ENCODE results near the gene IGSF3.
"Not testable (repeated sequence)": the region's sequence is repeated elsewhere in the genome, so short reads cannot be mapped to it uniquely, and the experiment has no call there.

Gene IGSF3

GRCh38 chr1:116663821-116664220, 3.7 kb downstream of the IGSF3 start:
- ATAC-seq (replicated peaks) (no peak), DNase-seq (no peak)
- Mint-ChIP-seq H3K36me3 (peaks cover 32 to 33% of the 10 kb centered on the region in 2 donors), H3K4me1 (peaks cover 22 to 39% of the 10 kb centered on the region in 2 donors), H3K9me3 (no peaks in the 10 kb centered on the region), H3K27me3 (peaks cover 34 to 43% of the 10 kb centered on the region in 2 donors), H3K4me3 (peak overlapping the region; percentile 39 to 53), H3K27ac (no peak overlapping the region)

GRCh38 chr1:116661633-116662032, 5.9 kb downstream of the IGSF3 start:
- Mint-ChIP-seq H3K4me1 (peaks cover 21 to 37% of the 10 kb centered on the region in 2 donors), H3K36me3 (peaks cover 43 to 45% of the 10 kb centered on the region in 2 donors), H3K4me3 (no peak overlapping the region), H3K9me3 (no peaks in the 10 kb centered on the region), H3K27ac (no peak overlapping the region), H3K27me3 (peaks cover 31 to 34% of the 10 kb centered on the region in 2 donors)
- no peak for ATAC-seq (replicated peaks)
- DNase-seq, result no peak

- ATAC-seq (replicated peaks); H3K27ac Mint-ChIP-seq; H3K4me3 Mint-ChIP-seq; H3K9me3 Mint-ChIP-seq; H3K4me1 Mint-ChIP-seq; DNase-seq: not testable (repeated sequence)
- peaks cover 23 to 27% of the 10 kb centered on the region in 2 donors for H3K36me3 Mint-ChIP-seq
- peaks cover 11 to 14% of the 10 kb centered on the region in 2 donors for H3K27me3 Mint-ChIP-seq
These were observed 8.9 kb downstream of the IGSF3 start for GRCh38 chr1:116658645-116659044.

- peaks cover 20 to 26% of the 10 kb centered on the region in 2 donors for H3K36me3 Mint-ChIP-seq
These were observed 9.7 kb downstream of the IGSF3 start for GRCh38 chr1:116657836-116658235.

GRCh38 chr1:116654351-116654750, 13.2 kb downstream of the IGSF3 start:
- Mint-ChIP-seq H3K4me1 (no peaks in the 10 kb centered on the region), H3K27ac (no peak overlapping the region), H3K9me3 (no peaks in the 10 kb centered on the region), H3K36me3 (peaks cover 25 to 28% of the 10 kb centered on the region in 2 donors), H3K4me3 (no peak overlapping the region), H3K27me3 (peaks cover 7 to 17% of the 10 kb centered on the region in 2 donors)
- DNase-seq, result no peak
- ATAC-seq (replicated peaks), result no peak

More at GRCh38 chr1:116657836-116658235, 9.7 kb downstream of the IGSF3 start:
- peaks cover 5 to 10% of the 10 kb centered on the region in 2 donors for H3K27me3 Mint-ChIP-seq
- not testable (repeated sequence) for H3K4me3 Mint-ChIP-seq; H3K27ac Mint-ChIP-seq; ATAC-seq (replicated peaks); DNase-seq; H3K4me1 Mint-ChIP-seq; H3K9me3 Mint-ChIP-seq

GRCh38 chr1:116652598-116652997, 14.9 kb downstream of the IGSF3 start:
- peaks cover 7 to 14% of the 10 kb centered on the region in 2 donors for H3K27me3 Mint-ChIP-seq
- not testable (repeated sequence) for H3K4me3 Mint-ChIP-seq

GRCh38 chr1:116650781-116651180, 16.8 kb downstream of the IGSF3 start:
- H3K36me3 Mint-ChIP-seq, result peaks cover 15% of the 10 kb centered on the region in 2 donors
- not testable (repeated sequence) for H3K4me3 Mint-ChIP-seq; H3K27ac Mint-ChIP-seq; H3K9me3 Mint-ChIP-seq; DNase-seq; ATAC-seq (replicated peaks)
- peaks cover 7 to 14% of the 10 kb centered on the region in 2 donors for H3K27me3 Mint-ChIP-seq
- H3K4me1 Mint-ChIP-seq, result peaks cover 5 to 12% of the 10 kb centered on the region in 2 donors

More at GRCh38 chr1:116652598-116652997, 14.9 kb downstream of the IGSF3 start:
- H3K36me3 Mint-ChIP-seq, result peaks cover 20 to 22% of the 10 kb centered on the region in 2 donors
- not testable (repeated sequence) for DNase-seq; H3K4me1 Mint-ChIP-seq; H3K27ac Mint-ChIP-seq; ATAC-seq (replicated peaks); H3K9me3 Mint-ChIP-seq

GRCh38 chr1:116649041-116649440, 18.5 kb downstream of the IGSF3 start:
- H3K27me3 Mint-ChIP-seq, result peaks cover 7 to 12% of the 10 kb centered on the region in 2 donors
- not testable (repeated sequence) for H3K4me3 Mint-ChIP-seq; H3K27ac Mint-ChIP-seq; H3K9me3 Mint-ChIP-seq; ATAC-seq (replicated peaks); DNase-seq
- peaks cover 17 to 20% of the 10 kb centered on the region in 2 donors for H3K36me3 Mint-ChIP-seq
- peaks cover 9 to 17% of the 10 kb centered on the region in 2 donors for H3K4me1 Mint-ChIP-seq

- not testable (repeated sequence) for H3K27ac Mint-ChIP-seq; DNase-seq; H3K4me3 Mint-ChIP-seq; ATAC-seq (replicated peaks); H3K9me3 Mint-ChIP-seq
- H3K27me3 Mint-ChIP-seq, result peaks cover 7 to 11% of the 10 kb centered on the region in 2 donors
- H3K4me1 Mint-ChIP-seq, result peaks cover 9 to 17% of the 10 kb centered on the region in 2 donors
- H3K36me3 Mint-ChIP-seq, result peaks cover 18 to 21% of the 10 kb centered on the region in 2 donors
These were observed 19.2 kb downstream of the IGSF3 start for GRCh38 chr1:116648325-116648724.

GRCh38 chr1:116647186-116647585, 20.3 kb downstream of the IGSF3 start:
- not testable (repeated sequence) for H3K9me3 Mint-ChIP-seq; H3K4me3 Mint-ChIP-seq; H3K27ac Mint-ChIP-seq; ATAC-seq (replicated peaks); DNase-seq
- Mint-ChIP-seq H3K36me3 (peaks cover 19 to 20% of the 10 kb centered on the region in 2 donors), H3K4me1 (peaks cover 9 to 17% of the 10 kb centered on the region in 2 donors), H3K27me3 (peaks cover 7 to 12% of the 10 kb centered on the region in 2 donors)

- H3K27me3 Mint-ChIP-seq, result peaks cover 7 to 12% of the 10 kb centered on the region in 2 donors
- not testable (repeated sequence) for H3K27ac Mint-ChIP-seq; H3K9me3 Mint-ChIP-seq; DNase-seq; ATAC-seq (replicated peaks); H3K4me3 Mint-ChIP-seq
- peaks cover 19 to 20% of the 10 kb centered on the region in 2 donors for H3K36me3 Mint-ChIP-seq
- H3K4me1 Mint-ChIP-seq, result peaks cover 9 to 17% of the 10 kb centered on the region in 2 donors
These were observed 20.8 kb downstream of the IGSF3 start for GRCh38 chr1:116646673-116647170.

- not testable (repeated sequence) for H3K4me3 Mint-ChIP-seq; DNase-seq; ATAC-seq (replicated peaks); H3K27ac Mint-ChIP-seq; H3K9me3 Mint-ChIP-seq
- peaks cover 9 to 17% of the 10 kb centered on the region in 2 donors for H3K4me1 Mint-ChIP-seq
- peaks cover 7 to 19% of the 10 kb centered on the region in 2 donors for H3K27me3 Mint-ChIP-seq
- H3K36me3 Mint-ChIP-seq, result peaks cover 20 to 21% of the 10 kb centered on the region in 2 donors
These were observed 21.5 kb downstream of the IGSF3 start for GRCh38 chr1:116645802-116646672.

GRCh38 chr1:116644993-116645392, 22.5 kb downstream of the IGSF3 start:
- peaks cover 18 to 23% of the 10 kb centered on the region in 2 donors for H3K36me3 Mint-ChIP-seq
- not testable (repeated sequence) for H3K9me3 Mint-ChIP-seq; ATAC-seq (replicated peaks); DNase-seq; H3K4me3 Mint-ChIP-seq; H3K27ac Mint-ChIP-seq
- peaks cover 9 to 17% of the 10 kb centered on the region in 2 donors for H3K4me1 Mint-ChIP-seq
- H3K27me3 Mint-ChIP-seq, result peaks cover 7 to 18% of the 10 kb centered on the region in 2 donors

GRCh38 chr1:116644096-116644495, 23.4 kb downstream of the IGSF3 start:
- not testable (repeated sequence) for DNase-seq
- peaks cover 0 to 16% of the 10 kb centered on the region in 2 donors for H3K27me3 Mint-ChIP-seq

More at GRCh38 chr1:116644096-116644495, 23.4 kb downstream of the IGSF3 start:
- Mint-ChIP-seq H3K4me1 (peaks cover 9 to 24% of the 10 kb centered on the region in 2 donors), H3K36me3 (peaks cover 12 to 19% of the 10 kb centered on the region in 2 donors)
- not testable (repeated sequence) for H3K9me3 Mint-ChIP-seq; H3K4me3 Mint-ChIP-seq; H3K27ac Mint-ChIP-seq; ATAC-seq (replicated peaks)

Data from stimulated activated naive B cell treated with anti-CD40 and anti-IgM and Interleukin-4, amounts not matched to agents 10 μg/mL and 1 μg/mL and 100 μg/mL, for 72 hours (primary cell).